ENCODE data around the gene HTR3E.

The HTR3E gene

DNA sequence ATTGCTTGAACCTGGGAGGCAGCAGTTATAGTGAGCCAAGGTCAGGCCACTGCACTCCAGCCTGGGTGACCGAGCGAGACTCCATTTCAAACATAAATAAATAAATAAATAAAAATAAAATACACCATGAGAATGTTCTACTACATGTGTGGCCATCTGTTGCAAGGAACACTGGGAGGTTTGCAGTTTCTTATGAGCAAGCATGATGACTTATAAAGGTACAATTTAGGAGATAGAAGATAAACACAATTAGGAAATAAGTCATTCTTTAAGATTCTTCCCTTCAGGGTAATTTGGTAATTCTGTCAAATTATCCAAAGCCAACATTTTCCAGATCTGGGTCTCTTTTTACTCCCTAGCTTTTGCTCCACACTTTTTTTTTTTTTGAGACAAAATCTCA is 30.7 kb upstream of the HTR3E start:
- ChIA-PET POLR2A (no interaction called here), CTCF (no interaction called here)
- no peak overlapping the region for H3K27ac ChIP-seq (ENCODE audit: extremely low read depth, low read depth, low read length)
- H3K4me3 ChIP-seq (ENCODE audit: low read depth, low read length), result no peak overlapping the region
- no peaks in the 10 kb centered on the region for H3K36me3 ChIP-seq (ENCODE audit: control insufficient read depth in 2 of 2, insufficient read depth in 1 of 2, low read length in 2 of 2)
- H3K4me1 ChIP-seq (ENCODE audit: control insufficient read depth, insufficient read depth, low read length), result no peaks in the 10 kb centered on the region
- no peak for TF ChIP-seq KLF7 (tag by site-specific recombination; IDR thresholded peaks at IDR 0.05; ENCODE audit: borderline replicate concordance)
- TF ChIP-seq, protein P1, sequence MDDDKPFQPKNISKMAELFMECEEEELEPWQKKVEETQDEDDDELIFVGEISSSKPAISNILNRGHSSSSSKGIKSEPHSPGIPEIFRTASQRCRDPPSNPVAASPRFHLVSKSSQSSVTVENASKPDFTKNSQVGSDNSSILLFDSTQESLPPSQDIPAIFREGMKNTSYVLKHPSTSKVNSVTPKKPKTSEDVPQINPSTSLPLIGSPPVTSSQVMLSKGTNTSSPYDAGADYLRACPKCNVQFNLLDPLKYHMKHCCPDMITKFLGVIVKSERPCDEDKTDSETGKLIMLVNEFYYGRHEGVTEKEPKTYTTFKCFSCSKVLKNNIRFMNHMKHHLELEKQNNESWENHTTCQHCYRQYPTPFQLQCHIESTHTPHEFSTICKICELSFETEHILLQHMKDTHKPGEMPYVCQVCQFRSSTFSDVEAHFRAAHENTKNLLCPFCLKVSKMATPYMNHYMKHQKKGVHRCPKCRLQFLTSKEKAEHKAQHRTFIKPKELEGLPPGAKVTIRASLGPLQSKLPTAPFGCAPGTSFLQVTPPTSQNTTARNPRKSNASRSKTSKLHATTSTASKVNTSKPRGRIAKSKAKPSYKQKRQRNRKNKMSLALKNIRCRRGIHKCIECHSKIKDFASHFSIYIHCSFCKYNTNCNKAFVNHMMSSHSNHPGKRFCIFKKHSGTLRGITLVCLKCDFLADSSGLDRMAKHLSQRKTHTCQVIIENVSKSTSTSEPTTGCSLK (tag by site-specific recombination; IDR thresholded peaks at IDR 0.05), result no peak
- no peak for TF ChIP-seq OVOL3 (tag by site-specific recombination; IDR thresholded peaks at IDR 0.05)
- no peak for TF ChIP-seq ZFP37 (tag by site-specific recombination; IDR thresholded peaks at IDR 0.05)
- no peak for TF ChIP-seq ZNF596 (tag by site-specific recombination; IDR thresholded peaks at IDR 0.05)
- no peak for TF ChIP-seq ZNF121 (tag by site-specific recombination; IDR thresholded peaks at IDR 0.05)
- no peak for TF ChIP-seq ZNF558 (tag by site-specific recombination; IDR thresholded peaks at IDR 0.05)
- TF ChIP-seq SALL2 (tag by site-specific recombination; IDR thresholded peaks at IDR 0.05; ENCODE audit: borderline replicate concordance), result no peak
- TF ChIP-seq ZNF510 (tag by site-specific recombination; IDR thresholded peaks at IDR 0.05; ENCODE audit: insufficient replicate concordance), result no peak
- TF ChIP-seq ZNF140 (tag by site-specific recombination; IDR thresholded peaks at IDR 0.05), result no peak
- no peaks in the 10 kb centered on the region for H3K9me3 ChIP-seq (ENCODE audit: control insufficient read depth, insufficient read depth, low read depth, low read length)

DNA sequence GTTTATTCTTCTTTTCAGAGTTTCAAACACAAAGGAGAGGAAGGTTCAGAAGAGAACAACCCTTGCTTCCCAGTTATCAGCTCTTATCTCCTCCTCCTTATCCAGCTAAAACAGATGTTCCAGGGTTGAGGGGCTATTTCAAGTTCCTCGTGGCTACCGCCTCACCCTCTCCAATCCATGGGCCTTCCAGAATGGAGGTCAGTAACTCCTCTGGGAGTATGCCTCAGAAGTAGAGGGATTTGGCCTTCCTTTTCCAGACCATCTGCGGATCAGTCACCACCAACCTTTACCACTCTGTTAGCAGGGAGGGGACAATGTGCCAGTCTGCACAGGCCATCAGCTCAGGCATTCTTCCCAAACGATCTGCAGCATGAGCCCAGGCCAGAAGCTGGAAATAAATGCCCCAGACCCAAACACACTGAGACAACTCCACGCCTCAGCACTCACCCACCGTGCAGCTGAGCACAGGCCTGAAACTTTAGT is 29.2 kb upstream of the HTR3E start:
- Histone ChIP-seq H3K4me3 (ENCODE audit: low read depth, low read length) (no peak overlapping the region), H3K9me3 (ENCODE audit: control insufficient read depth, insufficient read depth, low read depth, low read length) (no peaks in the 10 kb centered on the region), H3K4me1 (ENCODE audit: control insufficient read depth, insufficient read depth, low read length) (no peaks in the 10 kb centered on the region), H3K36me3 (ENCODE audit: control insufficient read depth in 2 of 2, insufficient read depth in 1 of 2, low read length in 2 of 2) (no peaks in the 10 kb centered on the region), H3K27ac (ENCODE audit: extremely low read depth, low read depth, low read length) (no peak overlapping the region)
- TF ChIP-seq, protein P2, sequence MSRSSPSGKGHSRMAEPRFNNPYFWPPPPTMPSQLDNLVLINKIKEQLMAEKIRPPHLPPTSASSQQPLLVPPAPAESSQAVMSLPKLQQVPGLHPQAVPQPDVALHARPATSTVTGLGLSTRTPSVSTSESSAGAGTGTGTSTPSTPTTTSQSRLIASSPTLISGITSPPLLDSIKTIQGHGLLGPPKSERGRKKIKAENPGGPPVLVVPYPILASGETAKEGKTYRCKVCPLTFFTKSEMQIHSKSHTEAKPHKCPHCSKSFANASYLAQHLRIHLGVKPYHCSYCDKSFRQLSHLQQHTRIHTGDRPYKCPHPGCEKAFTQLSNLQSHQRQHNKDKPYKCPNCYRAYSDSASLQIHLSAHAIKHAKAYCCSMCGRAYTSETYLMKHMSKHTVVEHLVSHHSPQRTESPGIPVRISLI (tag by site-specific recombination; IDR thresholded peaks at IDR 0.05), result no peak
- TF ChIP-seq ZNF843 (tag by site-specific recombination; IDR thresholded peaks at IDR 0.05), result no peak
- TF ChIP-seq ZNF302 (tag by site-specific recombination; IDR thresholded peaks at IDR 0.05; ENCODE audit: low read depth), result no peak
- no peak for TF ChIP-seq ZFHX2 (tag by site-specific recombination; conservative IDR thresholded peaks at IDR 0.05)
- TF ChIP-seq ZFP41 (tag by site-specific recombination; IDR thresholded peaks at IDR 0.05; ENCODE audit: borderline replicate concordance), result no peak
- TF ChIP-seq ZNF341 (tag by site-specific recombination; IDR thresholded peaks at IDR 0.05; ENCODE audit: low read depth), result no peak
- no peak for TF ChIP-seq ZNF335 (tag by site-specific recombination; conservative IDR thresholded peaks at IDR 0.05)
- CTCF ChIA-PET, result interaction anchor here (0.6 kb wide), 1 partner anchor 11 kb away, joined by 3 read pairs; no protein-coding TSS in a partner anchor
- POLR2A ChIA-PET, result no interaction called here

- no peak overlapping the region for H3K27ac ChIP-seq (ENCODE audit: extremely low read depth, low read depth, low read length)
- no peaks in the 10 kb centered on the region for H3K36me3 ChIP-seq (ENCODE audit: control insufficient read depth in 2 of 2, insufficient read depth in 1 of 2, low read length in 2 of 2)
- ChIA-PET POLR2A (no interaction called here), CTCF (no interaction called here)
- H3K4me1 ChIP-seq (ENCODE audit: control insufficient read depth, insufficient read depth, low read length), result no peaks in the 10 kb centered on the region
- H3K9me3 ChIP-seq (ENCODE audit: control insufficient read depth, insufficient read depth, low read depth, low read length), result no peaks in the 10 kb centered on the region
- H3K4me3 ChIP-seq (ENCODE audit: low read depth, low read length), result no peak overlapping the region
- TF ChIP-seq ZNF350 (tag by site-specific recombination; IDR thresholded peaks at IDR 0.05) (no peak), ZNF558 (tag by site-specific recombination; IDR thresholded peaks at IDR 0.05) (no peak), OVOL3 (tag by site-specific recombination; IDR thresholded peaks at IDR 0.05) (no peak), ZBTB8A (tag by site-specific recombination; IDR thresholded peaks at IDR 0.05) (no peak), HOXA7 (CRISPR knock-in tag; IDR thresholded peaks at IDR 0.05; ENCODE audit: borderline replicate concordance) (no peak), ZNF416 (tag by site-specific recombination; IDR thresholded peaks at IDR 0.05) (no peak), ZNF48 (tag by site-specific recombination; IDR thresholded peaks at IDR 0.05) (no peak)
- TF ChIP-seq, protein P3, sequence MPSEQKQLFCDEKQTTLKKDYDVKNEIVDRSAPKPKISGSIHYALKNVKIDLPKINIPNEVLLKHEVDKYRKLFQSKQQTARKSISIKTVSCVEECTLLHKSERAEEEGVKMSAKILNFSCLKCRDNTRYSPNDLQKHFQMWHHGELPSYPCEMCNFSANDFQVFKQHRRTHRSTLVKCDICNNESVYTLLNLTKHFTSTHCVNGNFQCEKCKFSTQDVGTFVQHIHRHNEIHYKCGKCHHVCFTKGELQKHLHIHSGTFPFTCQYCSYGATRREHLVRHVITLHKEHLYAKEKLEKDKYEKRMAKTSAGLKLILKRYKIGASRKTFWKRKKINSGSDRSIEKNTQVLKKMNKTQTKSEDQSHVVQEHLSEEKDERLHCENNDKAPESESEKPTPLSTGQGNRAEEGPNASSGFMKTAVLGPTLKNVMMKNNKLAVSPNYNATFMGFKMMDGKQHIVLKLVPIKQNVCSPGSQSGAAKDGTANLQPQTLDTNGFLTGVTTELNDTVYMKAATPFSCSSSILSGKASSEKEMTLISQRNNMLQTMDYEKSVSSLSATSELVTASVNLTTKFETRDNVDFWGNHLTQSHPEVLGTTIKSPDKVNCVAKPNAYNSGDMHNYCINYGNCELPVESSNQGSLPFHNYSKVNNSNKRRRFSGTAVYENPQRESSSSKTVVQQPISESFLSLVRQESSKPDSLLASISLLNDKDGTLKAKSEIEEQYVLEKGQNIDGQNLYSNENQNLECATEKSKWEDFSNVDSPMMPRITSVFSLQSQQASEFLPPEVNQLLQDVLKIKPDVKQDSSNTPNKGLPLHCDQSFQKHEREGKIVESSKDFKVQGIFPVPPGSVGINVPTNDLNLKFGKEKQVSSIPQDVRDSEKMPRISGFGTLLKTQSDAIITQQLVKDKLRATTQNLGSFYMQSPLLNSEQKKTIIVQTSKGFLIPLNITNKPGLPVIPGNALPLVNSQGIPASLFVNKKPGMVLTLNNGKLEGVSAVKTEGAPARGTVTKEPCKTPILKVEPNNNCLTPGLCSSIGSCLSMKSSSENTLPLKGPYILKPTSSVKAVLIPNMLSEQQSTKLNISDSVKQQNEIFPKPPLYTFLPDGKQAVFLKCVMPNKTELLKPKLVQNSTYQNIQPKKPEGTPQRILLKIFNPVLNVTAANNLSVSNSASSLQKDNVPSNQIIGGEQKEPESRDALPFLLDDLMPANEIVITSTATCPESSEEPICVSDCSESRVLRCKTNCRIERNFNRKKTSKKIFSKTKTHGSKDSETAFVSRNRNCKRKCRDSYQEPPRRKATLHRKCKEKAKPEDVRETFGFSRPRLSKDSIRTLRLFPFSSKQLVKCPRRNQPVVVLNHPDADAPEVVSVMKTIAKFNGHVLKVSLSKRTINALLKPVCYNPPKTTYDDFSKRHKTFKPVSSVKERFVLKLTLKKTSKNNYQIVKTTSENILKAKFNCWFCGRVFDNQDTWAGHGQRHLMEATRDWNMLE (tag by site-specific recombination; conservative IDR thresholded peaks at IDR 0.05; ENCODE audit: low read depth), result no peak
- TF ChIP-seq, protein P4, sequence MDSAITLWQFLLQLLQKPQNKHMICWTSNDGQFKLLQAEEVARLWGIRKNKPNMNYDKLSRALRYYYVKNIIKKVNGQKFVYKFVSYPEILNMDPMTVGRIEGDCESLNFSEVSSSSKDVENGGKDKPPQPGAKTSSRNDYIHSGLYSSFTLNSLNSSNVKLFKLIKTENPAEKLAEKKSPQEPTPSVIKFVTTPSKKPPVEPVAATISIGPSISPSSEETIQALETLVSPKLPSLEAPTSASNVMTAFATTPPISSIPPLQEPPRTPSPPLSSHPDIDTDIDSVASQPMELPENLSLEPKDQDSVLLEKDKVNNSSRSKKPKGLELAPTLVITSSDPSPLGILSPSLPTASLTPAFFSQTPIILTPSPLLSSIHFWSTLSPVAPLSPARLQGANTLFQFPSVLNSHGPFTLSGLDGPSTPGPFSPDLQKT (IDR thresholded peaks at IDR 0.05; ENCODE audit: borderline replicate concordance, low read depth, low read length), result no peak
These were observed 28.5 kb upstream of the HTR3E start for GRCh38 chr3:184068344-184068743.

Data from HEK293 (cell line).